Smooth muscle cell (in vitro differentiated cells): Measurements from ENCODE around the gene ZNF687. TPM values are rescaled to one million over a fixed set of nuclear protein-coding genes. Genes with fewer than 3 reads are reported as not detected.

Experiments used
- DNase-seq: peaks from one replicate; lab custom pipeline; 2025; ENCODE audit not compliant: unreplicated experiment; lab: John Stamatoyannopoulos, UW
- H2AFZ ChIP-seq: fragments of 200-600 bp; sonication (generic); 2 replicates; pipeline ENCODE4 v1.6.0; 2016; ENCODE audit warnings: antibody characterized with exemption, low read depth, mild to moderate bottlenecking
- H3F3A ChIP-seq: fragments of 200-600 bp; sonication (generic); 2 replicates; pipeline ENCODE4 v1.6.0; 2017; ENCODE audit warnings: antibody characterized with exemption, low read depth
- H3K27ac ChIP-seq: fragments of 200-600 bp; sonication (generic); 2 replicates; pipeline ENCODE4 v1.5.1; 2016; ENCODE audit warnings: low read depth, mild to moderate bottlenecking
- H3K27me3 ChIP-seq: fragments of 200-600 bp; sonication (generic); 2 replicates; pipeline ENCODE4 v1.6.1; 2016; ENCODE audit warnings: low read depth, mild to moderate bottlenecking
- H3K36me3 ChIP-seq: fragments of 200-600 bp; sonication (generic); 2 replicates; pipeline ENCODE4 v1.5.1; 2016; ENCODE audit warnings: low read depth
- H3K4me1 ChIP-seq: fragments of 200-600 bp; sonication (generic); 2 replicates; pipeline ENCODE4 v1.5.1; 2016; ENCODE audit warnings: low read depth
- H3K4me2 ChIP-seq: fragments of 200-600 bp; sonication (generic); 2 replicates; pipeline ENCODE4 v1.6.0; 2016; ENCODE audit warnings: mild to moderate bottlenecking
- H3K4me3 ChIP-seq: fragments of 200-600 bp; sonication (generic); 2 replicates; pipeline ENCODE4 v1.5.1; 2016; ENCODE audit warnings: mild to moderate bottlenecking
- H3K79me2 ChIP-seq: fragments of 200-600 bp; sonication (generic); 2 replicates; pipeline ENCODE4 v1.6.0; 2016; ENCODE audit warnings: low read depth, mild to moderate bottlenecking
- H3K9ac ChIP-seq: fragments of 200-600 bp; sonication (generic); 2 replicates; pipeline ENCODE4 v1.6.0; 2016; ENCODE audit warnings: low read depth
- H3K9me3 ChIP-seq: fragments of 200-600 bp; sonication (generic); replicated peaks from 2 replicates; pipeline ENCODE4 v1.5.1; 2016; ENCODE audit warnings: low read depth
- H4K20me1 ChIP-seq: fragments of 200-600 bp; sonication (generic); 2 replicates; pipeline ENCODE4 v1.6.0; 2016; ENCODE audit warnings: low read depth
- CTCF ChIP-seq: fragments of 200-600 bp; sonication (generic); IDR thresholded peaks from 2 replicates; pipeline ENCODE4 v1.5.1; 2017; ENCODE audit warnings: borderline replicate concordance, mild to moderate bottlenecking, antibody characterized with exemption; ENCODE audit not compliant: insufficient read depth, poor library complexity, severe bottlenecking
- WGBS: methylation state at CpG from one replicate; pipeline ENCODE4 v1.1.7; 2016; ENCODE audit warnings: low lambda C conversion rate; 5-methylcytosine and 5-hydroxymethylcytosine counted together
- polyA plus RNA-seq: library from polyadenylated mRNA; unstranded; fragments of >200 nt; fragmentation: Nextera tagmentation; extraction: Ambion mirVana; gene quantifications from 2 replicates; pipeline ENCODE4 v1.2.1, GENCODE V29; 2016
- total RNA-seq: library from RNA; depleted of rRNA; stranded (reverse); fragments of >200 nt; gene quantifications from 2 replicates; pipeline ENCODE4 v1.2.3, GENCODE V29; 2014

ZNF687 gene
- total and polyA plus RNA-seq, 2 experiments from 2014 or later, result 2.4 to 10.7 TPM

GRCh38 chr1:151294742-151295462, 12.8 kb downstream of the ZNF687 start:
- WGBS, result 87% methylated on average over 2 of the region's 2 CpGs
- Histone ChIP-seq H3K9ac (no peak overlapping the region), H3K36me3 (peaks cover 19% of the 10 kb centered on the region), H3K4me2 (no peak overlapping the region), H2AFZ (no peak overlapping the region), H3F3A (no peaks in the 10 kb centered on the region), H3K4me1 (peaks cover 6% of the 10 kb centered on the region), H3K9me3 (no peaks in the 10 kb centered on the region), H3K4me3 (no peak overlapping the region), H4K20me1 (no peaks in the 10 kb centered on the region), H3K27me3 (no peaks in the 10 kb centered on the region), H3K79me2 (no peaks in the 10 kb centered on the region), H3K27ac (no peak overlapping the region)
- TF ChIP-seq CTCF, result no peak
- no peak for DNase-seq

- peaks cover 20% of the 10 kb centered on the region for H3F3A ChIP-seq
- no peak for TF ChIP-seq CTCF
- H2AFZ ChIP-seq, result no peak overlapping the region
- WGBS, result 33% methylated on average over 7 of the region's 7 CpGs
- peaks cover 10% of the 10 kb centered on the region for H3K79me2 ChIP-seq
- peaks cover 33% of the 10 kb centered on the region for H3K4me1 ChIP-seq
- H4K20me1 ChIP-seq, result peaks cover 26% of the 10 kb centered on the region
- H3K4me3 ChIP-seq, result no peak overlapping the region
- no peak for DNase-seq
- peak overlapping the region; percentile 99 for H3K27ac ChIP-seq
- no peaks in the 10 kb centered on the region for H3K27me3 ChIP-seq
- peak overlapping the region; percentile 84 for H3K9ac ChIP-seq
- peaks cover 15% of the 10 kb centered on the region for H3K36me3 ChIP-seq
- peak overlapping the region; percentile 67 for H3K4me2 ChIP-seq
- no peaks in the 10 kb centered on the region for H3K9me3 ChIP-seq
These were observed 27.8 kb downstream of the ZNF687 start for GRCh38 chr1:151309811-151310323.

GRCh38 chr1:151311011-151311410, 28.9 kb downstream of the ZNF687 start:
- Histone ChIP-seq H3K27me3 (no peaks in the 10 kb centered on the region), H3F3A (peaks cover 20% of the 10 kb centered on the region), H2AFZ (no peak overlapping the region), H3K4me1 (peaks cover 33% of the 10 kb centered on the region), H3K4me2 (peak overlapping the region; percentile 67), H3K27ac (peak overlapping the region; percentile 99), H3K9me3 (no peaks in the 10 kb centered on the region), H4K20me1 (peaks cover 26% of the 10 kb centered on the region), H3K79me2 (peaks cover 10% of the 10 kb centered on the region), H3K36me3 (peaks cover 9% of the 10 kb centered on the region), H3K9ac (peak overlapping the region; percentile 84), H3K4me3 (no peak overlapping the region)
- no peak for TF ChIP-seq CTCF
- DNase-seq, result no peak
- whole genome bisulfite sequencing, result 79% methylated on average over 4 of the region's 4 CpGs
